H9 (cell line): ENCODE data around the gene LPGAT1. TPM values are rescaled to one million over a fixed set of nuclear protein-coding genes. Genes with fewer than 3 reads are reported as not detected.

Source experiments
- DNase-seq: peaks from one replicate; pipeline ENCODE4 v3.0.0-alpha.2; 2017
- H2AFZ ChIP-seq: one replicate; pipeline ENCODE4 v1.6.1; 2013; ENCODE audit warnings: mild to moderate bottlenecking, low read length, control low read depth, moderate library complexity
- H2AK5ac ChIP-seq: 2 replicates; pipeline ENCODE4 v1.6.1; 2013; ENCODE audit warnings: low read length, control low read depth, mixed read lengths; ENCODE audit not compliant: insufficient read length
- H2BK120ac ChIP-seq: one replicate; pipeline ENCODE4 v1.6.1; 2013; ENCODE audit warnings: low read depth, mild to moderate bottlenecking, low read length, control low read depth, inconsistent platforms; ENCODE audit not compliant: poor library complexity, severe bottlenecking
- H2BK12ac ChIP-seq: 2 replicates; pipeline ENCODE4 v1.6.1; 2013; ENCODE audit warnings: low read length, control low read depth, mixed read lengths, low read depth; ENCODE audit not compliant: insufficient read length
- H2BK15ac ChIP-seq: 2 replicates; pipeline ENCODE4 v1.6.1; 2013; ENCODE audit warnings: low read depth, low read length, control low read depth
- H2BK20ac ChIP-seq: one replicate; pipeline ENCODE4 v1.6.1; 2013; ENCODE audit warnings: low read depth, mild to moderate bottlenecking, low read length, control low read depth, inconsistent platforms; ENCODE audit not compliant: poor library complexity, severe bottlenecking
- H2BK5ac ChIP-seq: 2 replicates; pipeline ENCODE4 v1.6.1; 2013; ENCODE audit warnings: low read length, control low read depth, mixed read lengths; ENCODE audit not compliant: insufficient read length
- H3K14ac ChIP-seq: 2 replicates; pipeline ENCODE4 v1.6.1; 2013; ENCODE audit warnings: low read length, control low read depth; ENCODE audit not compliant: insufficient read depth
- H3K18ac ChIP-seq: 2 replicates; pipeline ENCODE4 v1.6.1; 2013; ENCODE audit warnings: low read depth, mild to moderate bottlenecking, mixed read lengths, low read length, control low read depth; ENCODE audit not compliant: insufficient read length
- H3K23ac ChIP-seq: 2 replicates; pipeline ENCODE4 v1.6.1; 2013; ENCODE audit warnings: low read length, control low read depth, mixed read lengths, low read depth; ENCODE audit not compliant: insufficient read length
- H3K23me2 ChIP-seq: 2 replicates; pipeline ENCODE4 v1.6.1; 2013; ENCODE audit warnings: low read depth, mild to moderate bottlenecking, mixed read lengths, low read length, control low read depth; ENCODE audit not compliant: insufficient read length, poor library complexity, severe bottlenecking
- H3K27ac ChIP-seq: 2 replicates; pipeline ENCODE4 v1.5.1; 2013; ENCODE audit warnings: low read length, control low read depth, mixed read lengths, low read depth; ENCODE audit not compliant: insufficient read length
- H3K27me3 ChIP-seq: 2 replicates; pipeline ENCODE4 v1.6.1; 2013; ENCODE audit warnings: low read length, control low read depth, inconsistent platforms; ENCODE audit not compliant: insufficient read depth
- H3K4ac ChIP-seq: 2 replicates; pipeline ENCODE4 v1.6.1; 2013; ENCODE audit warnings: low read depth, mild to moderate bottlenecking, control low read depth, inconsistent platforms, low read length, moderate library complexity
- H3K4me1 ChIP-seq: 2 replicates; pipeline ENCODE4 v1.6.1; 2013; ENCODE audit warnings: low read length, control low read depth, inconsistent platforms; ENCODE audit not compliant: insufficient read depth
- H3K4me2 ChIP-seq: 2 replicates; pipeline ENCODE4 v1.6.1; 2013; ENCODE audit warnings: low read length, control low read depth, mixed read lengths; ENCODE audit not compliant: insufficient read length, insufficient read depth
- H3K56ac ChIP-seq: 2 replicates; pipeline ENCODE4 v1.6.1; 2013; ENCODE audit warnings: low read depth, mild to moderate bottlenecking, mixed read lengths, low read length, control low read depth; ENCODE audit not compliant: insufficient read length
- H3K79me1 ChIP-seq: 2 replicates; pipeline ENCODE4 v1.6.1; 2013; ENCODE audit warnings: low read depth, mild to moderate bottlenecking, moderate library complexity, low read length, control low read depth, inconsistent platforms; ENCODE audit not compliant: insufficient read depth, poor library complexity, severe bottlenecking
- H3K79me2 ChIP-seq: 2 replicates; pipeline ENCODE4 v1.6.1; 2013; ENCODE audit warnings: low read length, control low read depth, inconsistent platforms; ENCODE audit not compliant: insufficient read depth
- H3K9ac ChIP-seq: 2 replicates; pipeline ENCODE4 v1.6.1; 2013; ENCODE audit warnings: low read length, control low read depth, mixed read lengths; ENCODE audit not compliant: insufficient read length; ENCODE audit errors: extremely low read depth
- H3K9me3 ChIP-seq: one replicate; pipeline ENCODE4 v1.6.1; 2013; ENCODE audit warnings: low read depth, low read length, inconsistent platforms; ENCODE audit not compliant: control insufficient read depth
- H3T11ph ChIP-seq: one replicate; pipeline ENCODE4 v1.6.1; 2013; ENCODE audit warnings: mild to moderate bottlenecking, low read length, control low read depth, inconsistent platforms
- H4K20me1 ChIP-seq: one replicate; pipeline ENCODE4 v1.6.1; 2013; ENCODE audit not compliant: control insufficient read depth, insufficient read length, insufficient read depth
- H4K5ac ChIP-seq: 2 replicates; pipeline ENCODE4 v1.6.1; 2013; ENCODE audit warnings: low read depth, mild to moderate bottlenecking, mixed read lengths, low read length, control low read depth; ENCODE audit not compliant: insufficient read length
- H4K8ac ChIP-seq: replicated peaks from 2 replicates; pipeline ENCODE4 v1.6.1; 2013; ENCODE audit warnings: low read length, control low read depth, mixed read lengths, low read depth; ENCODE audit not compliant: insufficient read length
- H4K91ac ChIP-seq: 2 replicates; pipeline ENCODE4 v1.6.1; 2013; ENCODE audit warnings: low read depth, mild to moderate bottlenecking, moderate library complexity, mixed read lengths, low read length, control low read depth; ENCODE audit not compliant: insufficient read length
- H3K27ac Mint-ChIP-seq, 3 experiments: 2 replicates in 2 of 3; 3 replicates in 1 of 3; pipeline ENCODE4 v1.8.0; 2020 to 2021; ENCODE audit warnings: mixed read lengths in 3 of 3, mild to moderate bottlenecking in 1 of 3, moderate library complexity in 1 of 3
- H3K27me3 Mint-ChIP-seq: 2 replicates; pipeline ENCODE4 v1.8.0; 2021; ENCODE audit warnings: low read depth, mild to moderate bottlenecking, moderate library complexity, mixed read lengths
- H3K36me3 Mint-ChIP-seq, 3 experiments: 2 replicates in 2 of 3; 3 replicates in 1 of 3; pipeline ENCODE4 v1.8.0; 2020 to 2021; ENCODE audit warnings: low read depth in 3 of 3, mixed read lengths in 3 of 3; ENCODE audit not compliant: insufficient read depth in 1 of 3
- H3K4me1 Mint-ChIP-seq, 2 experiments: 2 replicates each; pipeline ENCODE4 v1.8.0; 2020; ENCODE audit warnings: mixed read lengths in 2 of 2
- H3K4me3 Mint-ChIP-seq, 2 experiments: 2 replicates in 1 of 2; 3 replicates in 1 of 2; pipeline ENCODE4 v1.8.0; 2020 to 2021; ENCODE audit warnings: mild to moderate bottlenecking in 2 of 2, mixed read lengths in 2 of 2, moderate library complexity in 1 of 2
- H3K9me3 Mint-ChIP-seq, 2 experiments: 2 replicates in 1 of 2; 3 replicates in 1 of 2; pipeline ENCODE4 v1.8.0; 2020; ENCODE audit warnings: mild to moderate bottlenecking in 2 of 2, mixed read lengths in 2 of 2, moderate library complexity in 1 of 2
- CTCF ChIP-seq: fragments of 200-600 bp; sonication (generic); conservative IDR thresholded peaks from 3 replicates; pipeline ENCODE4 v1.8.0; 2021; ENCODE audit warnings: antibody characterized with exemption, mild to moderate bottlenecking
- WGBS: extraction: QIAGEN DNeasy Blood & Tissue Kit; methylation state at CpG from one replicate; pipeline ENCODE4 v1.1.7; 2013; ENCODE audit warnings: missing lambda C conversion rate, low lambda C conversion rate, mixed read lengths; ENCODE audit not compliant: insufficient read length; ENCODE audit errors: extremely low coverage; 5-methylcytosine and 5-hydroxymethylcytosine counted together
- total RNA-seq: library from RNA; stranded (reverse); gene quantifications from 2 replicates; pipeline ENCODE4 v1.2.1, GENCODE V29; 2021

Gene LPGAT1
- total RNA-seq, 1 experiment from 2014 or later = 12.2 TPM

GRCh38 chr1:211748810-211749209, 81.8 kb downstream of the LPGAT1 start:
- H4K8ac ChIP-seq = no peak overlapping the region
- no CpG with 5 or more reads among the region's 3 CpGs for WGBS
- H3K4me2 ChIP-seq = no peak overlapping the region
- TF ChIP-seq CTCF = no peak
- H3T11ph ChIP-seq = no peak overlapping the region
- no peak overlapping the region for H3K23ac ChIP-seq
- Mint-ChIP-seq H3K4me3 (no peak overlapping the region), H3K9me3 (no peaks in the 10 kb centered on the region), H3K36me3 (no peaks in the 10 kb centered on the region), H3K4me1 (peaks cover 24 to 37% of the 10 kb centered on the region in 2 experiments), H3K27me3 (no peaks in the 10 kb centered on the region), H3K27ac (no peak overlapping the region)
- no peak overlapping the region for H3K14ac ChIP-seq
- no peak overlapping the region for H3K18ac ChIP-seq
- no peak overlapping the region for H2BK15ac ChIP-seq
- H3K79me2 ChIP-seq = no peaks in the 10 kb centered on the region
- H3K9ac ChIP-seq = no peak overlapping the region
- no peaks in the 10 kb centered on the region for H3K23me2 ChIP-seq
- no peaks in the 10 kb centered on the region for H3K9me3 ChIP-seq
- H3K56ac ChIP-seq = no peak overlapping the region
- H3K27me3 ChIP-seq = no peaks in the 10 kb centered on the region
- H3K27ac ChIP-seq = no peak overlapping the region
- H4K91ac ChIP-seq = no peak overlapping the region
- no peak overlapping the region for H2BK120ac ChIP-seq
- H4K5ac ChIP-seq = no peak overlapping the region
- H2BK20ac ChIP-seq = no peak overlapping the region
- H2AFZ ChIP-seq = no peak overlapping the region
- H2AK5ac ChIP-seq = no peak overlapping the region
- no peak overlapping the region for H2BK5ac ChIP-seq
- H2BK12ac ChIP-seq = no peak overlapping the region
- H3K79me1 ChIP-seq = no peaks in the 10 kb centered on the region
- DNase-seq = no peak
- no peaks in the 10 kb centered on the region for H3K4me1 ChIP-seq
- H3K4ac ChIP-seq = no peak overlapping the region
- H4K20me1 ChIP-seq = no peaks in the 10 kb centered on the region
